ENCODE results near the gene SFI1. TPM values are rescaled to one million over a fixed set of nuclear protein-coding genes. Genes with fewer than 3 reads are reported as not detected.

Gene SFI1
- total RNA-seq, 1 donor from 2014 or later = 50.3 TPM

- no peak for DNase-seq (ENCODE audit: extremely low spot score, unreplicated experiment)
- H3K4me3 Mint-ChIP-seq = no peak overlapping the region
- H3K4me1 Mint-ChIP-seq (ENCODE audit: unreplicated experiment) = no peaks in the 10 kb centered on the region
- H3K27me3 Mint-ChIP-seq = no peaks in the 10 kb centered on the region
- H3K9me3 Mint-ChIP-seq = no peaks in the 10 kb centered on the region
- H3K36me3 Mint-ChIP-seq = peaks cover 4% of the 10 kb centered on the region
- no peak overlapping the region for H3K27ac Mint-ChIP-seq
- TF ChIP-seq, protein P1, sequence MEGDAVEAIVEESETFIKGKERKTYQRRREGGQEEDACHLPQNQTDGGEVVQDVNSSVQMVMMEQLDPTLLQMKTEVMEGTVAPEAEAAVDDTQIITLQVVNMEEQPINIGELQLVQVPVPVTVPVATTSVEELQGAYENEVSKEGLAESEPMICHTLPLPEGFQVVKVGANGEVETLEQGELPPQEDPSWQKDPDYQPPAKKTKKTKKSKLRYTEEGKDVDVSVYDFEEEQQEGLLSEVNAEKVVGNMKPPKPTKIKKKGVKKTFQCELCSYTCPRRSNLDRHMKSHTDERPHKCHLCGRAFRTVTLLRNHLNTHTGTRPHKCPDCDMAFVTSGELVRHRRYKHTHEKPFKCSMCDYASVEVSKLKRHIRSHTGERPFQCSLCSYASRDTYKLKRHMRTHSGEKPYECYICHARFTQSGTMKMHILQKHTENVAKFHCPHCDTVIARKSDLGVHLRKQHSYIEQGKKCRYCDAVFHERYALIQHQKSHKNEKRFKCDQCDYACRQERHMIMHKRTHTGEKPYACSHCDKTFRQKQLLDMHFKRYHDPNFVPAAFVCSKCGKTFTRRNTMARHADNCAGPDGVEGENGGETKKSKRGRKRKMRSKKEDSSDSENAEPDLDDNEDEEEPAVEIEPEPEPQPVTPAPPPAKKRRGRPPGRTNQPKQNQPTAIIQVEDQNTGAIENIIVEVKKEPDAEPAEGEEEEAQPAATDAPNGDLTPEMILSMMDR (conservative IDR thresholded peaks at IDR 0.05) = no peak
Observed at GRCh38 chr22:31607696-31608095, 111.4 kb downstream of the SFI1 start.

DNA sequence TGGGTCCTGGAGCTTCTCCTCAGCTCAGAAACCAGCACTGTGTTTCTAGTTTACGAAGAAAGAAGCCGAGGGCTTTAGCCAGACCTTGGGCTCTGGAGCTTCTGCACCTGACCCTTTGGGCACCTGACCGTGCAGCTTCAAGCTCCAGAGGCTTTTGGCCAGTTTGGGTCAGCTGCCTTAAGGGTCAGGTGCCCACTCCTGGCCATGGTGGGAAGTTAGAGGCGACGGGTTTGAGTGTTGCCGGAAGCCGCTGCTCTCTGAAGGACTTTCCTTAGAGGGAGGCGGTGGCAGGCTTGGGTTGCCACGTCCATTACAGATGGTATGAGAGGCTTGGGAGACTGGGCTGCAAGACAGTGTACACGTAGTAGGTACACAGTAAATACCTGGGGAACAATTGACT is 113.4 kb downstream of the SFI1 start:
- no peak for DNase-seq (ENCODE audit: extremely low spot score, unreplicated experiment)
- TF ChIP-seq, protein P1 (conservative IDR thresholded peaks at IDR 0.05) = no peak
- Mint-ChIP-seq H3K27me3 (no peaks in the 10 kb centered on the region), H3K27ac (no peak overlapping the region), H3K4me1 (ENCODE audit: unreplicated experiment) (peaks cover 3% of the 10 kb centered on the region), H3K4me3 (no peak overlapping the region), H3K36me3 (peaks cover 4% of the 10 kb centered on the region), H3K9me3 (no peaks in the 10 kb centered on the region)

GRCh38 chr22:31610611-31611010 is 114.3 kb downstream of the SFI1 start:
- Mint-ChIP-seq H3K36me3 (no peaks in the 10 kb centered on the region), H3K9me3 (no peaks in the 10 kb centered on the region), H3K27ac (no peak overlapping the region), H3K4me1 (ENCODE audit: unreplicated experiment) (peaks cover 8% of the 10 kb centered on the region), H3K27me3 (no peaks in the 10 kb centered on the region), H3K4me3 (no peak overlapping the region)
- no peak for DNase-seq (ENCODE audit: extremely low spot score, unreplicated experiment)
- TF ChIP-seq, protein P1 (conservative IDR thresholded peaks at IDR 0.05) = no peak

DNA sequence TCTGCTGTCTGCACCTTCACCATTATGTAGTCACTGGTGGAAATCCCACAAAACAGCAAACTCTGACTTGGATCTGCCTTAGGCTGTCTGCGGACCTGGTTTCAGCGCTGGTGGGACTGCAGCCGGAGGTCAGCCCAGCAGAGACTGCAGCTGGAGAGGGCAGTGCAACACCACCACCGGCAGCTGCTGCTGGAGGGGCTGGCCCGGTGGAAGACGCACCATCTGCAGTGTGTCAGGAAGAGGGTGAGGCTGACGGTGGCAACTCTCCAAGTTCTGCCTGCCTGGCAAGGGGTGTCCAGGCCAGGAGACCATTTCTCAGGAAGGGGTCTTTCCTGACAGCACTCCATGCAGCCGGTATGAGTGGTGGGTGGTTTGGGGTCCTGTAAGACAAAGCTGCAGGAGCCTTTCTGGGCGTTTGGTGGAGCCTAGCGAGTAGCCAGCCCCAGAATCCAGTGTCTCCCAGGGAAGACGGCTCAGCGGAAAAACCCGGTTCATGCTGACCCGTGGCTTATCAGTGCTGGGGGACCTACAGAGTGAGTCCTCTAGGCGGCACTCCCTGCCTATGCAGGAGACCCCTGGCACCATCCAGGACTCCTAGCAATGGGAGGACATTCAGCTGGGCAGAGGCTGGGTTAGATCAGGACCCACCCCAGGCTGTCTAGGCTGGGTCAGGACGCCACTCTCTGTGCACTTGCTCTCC is 114.9 kb downstream of the SFI1 start:
- Mint-ChIP-seq H3K27ac (no peak overlapping the region), H3K4me3 (no peak overlapping the region), H3K36me3 (no peaks in the 10 kb centered on the region), H3K9me3 (no peaks in the 10 kb centered on the region), H3K4me1 (ENCODE audit: unreplicated experiment) (peaks cover 12% of the 10 kb centered on the region), H3K27me3 (no peaks in the 10 kb centered on the region)
- TF ChIP-seq, protein P1 (conservative IDR thresholded peaks at IDR 0.05) = no peak
- DNase-seq (ENCODE audit: extremely low spot score, unreplicated experiment) = no peak

- H3K4me1 Mint-ChIP-seq (ENCODE audit: unreplicated experiment) = peaks cover 12% of the 10 kb centered on the region
- H3K27ac Mint-ChIP-seq = no peak overlapping the region
- TF ChIP-seq, protein P1 (conservative IDR thresholded peaks at IDR 0.05) = no peak
- H3K36me3 Mint-ChIP-seq = no peaks in the 10 kb centered on the region
- H3K27me3 Mint-ChIP-seq = no peaks in the 10 kb centered on the region
- H3K9me3 Mint-ChIP-seq = no peaks in the 10 kb centered on the region
- DNase-seq (ENCODE audit: extremely low spot score, unreplicated experiment) = no peak
- no peak overlapping the region for H3K4me3 Mint-ChIP-seq
Observed at GRCh38 chr22:31612891-31613285, 116.6 kb downstream of the SFI1 start.
